Stimulated activated CD8-positive, alpha-beta memory T cell treated with anti-CD3 and anti-CD28 coated beads, Interleukin-15, amount 100 ng/mL, for 24 hours (primary cell): ENCODE measurements around the gene TNFRSF1B.
"Not testable (repeated sequence)": the region's sequence is repeated elsewhere in the genome, so short reads cannot be mapped to it uniquely, and the experiment has no call there.

Source experiments
- DNase-seq: peaks from one replicate; pipeline ENCODE4 v3.0.0-alpha.2; 2020; ENCODE audit warnings: low read depth

The TNFRSF1B gene

GRCh38 chr1:12222700-12223099 is 55.9 kb downstream of the TNFRSF1B start:
- not testable (repeated sequence) for DNase-seq

GRCh38 chr1:12224092-12224491 is 57.3 kb downstream of the TNFRSF1B start:
- not testable (repeated sequence) for DNase-seq

GRCh38 chr1:12228979-12229378 is 62.2 kb downstream of the TNFRSF1B start:
- DNase-seq, result no peak

GRCh38 chr1:12229386-12229834 is 62.6 kb downstream of the TNFRSF1B start:
- DNase-seq, result no peak

- DNase-seq, result peak; percentile 79
These were observed 63.2 kb downstream of the TNFRSF1B start, which contains the start of gene VPS13D for GRCh38 chr1:12229835-12230548. Gene VPS13D, plus strand, starts transcription at chr1:12230030. Its CDS starts 4,237 bp downstream, at chr1:12234267.

GRCh38 chr1:12230549-12231275 is 63.9 kb downstream of the TNFRSF1B start:
- DNase-seq, result no peak

- DNase-seq, result no peak
These were observed 64.4 kb downstream of the TNFRSF1B start for GRCh38 chr1:12231276-12231595.

- no peak for DNase-seq
These were observed 65.4 kb downstream of the TNFRSF1B start for GRCh38 chr1:12232221-12232620.

- no peak for DNase-seq
These were observed 77.3 kb downstream of the TNFRSF1B start for GRCh38 chr1:12244078-12244477.

GRCh38 chr1:12244585-12244984 is 77.8 kb downstream of the TNFRSF1B start:
- no peak for DNase-seq

GRCh38 chr1:12245116-12245515 is 78.3 kb downstream of the TNFRSF1B start:
- no peak for DNase-seq

GRCh38 chr1:12245733-12246132 is 78.9 kb downstream of the TNFRSF1B start:
- DNase-seq, result no peak

- no peak for DNase-seq
These were observed 79.8 kb downstream of the TNFRSF1B start for GRCh38 chr1:12246584-12246983.

- no peak for DNase-seq
These were observed 82.4 kb downstream of the TNFRSF1B start for GRCh38 chr1:12249181-12249580.

GRCh38 chr1:12249748-12250147 is 83.0 kb downstream of the TNFRSF1B start:
- no peak for DNase-seq

- DNase-seq, result no peak
These were observed 84.7 kb downstream of the TNFRSF1B start for GRCh38 chr1:12251442-12251841.

- DNase-seq, result no peak
These were observed 89.1 kb downstream of the TNFRSF1B start for GRCh38 chr1:12255913-12256312.

- no peak for DNase-seq
These were observed 91.5 kb downstream of the TNFRSF1B start for GRCh38 chr1:12258272-12258671.
